Measurements from ENCODE around the gene PCBD2.
"Not testable (repeated sequence)": the region's sequence is repeated elsewhere in the genome, so short reads cannot be mapped to it uniquely, and the experiment has no call there.

PCBD2 gene

DNA sequence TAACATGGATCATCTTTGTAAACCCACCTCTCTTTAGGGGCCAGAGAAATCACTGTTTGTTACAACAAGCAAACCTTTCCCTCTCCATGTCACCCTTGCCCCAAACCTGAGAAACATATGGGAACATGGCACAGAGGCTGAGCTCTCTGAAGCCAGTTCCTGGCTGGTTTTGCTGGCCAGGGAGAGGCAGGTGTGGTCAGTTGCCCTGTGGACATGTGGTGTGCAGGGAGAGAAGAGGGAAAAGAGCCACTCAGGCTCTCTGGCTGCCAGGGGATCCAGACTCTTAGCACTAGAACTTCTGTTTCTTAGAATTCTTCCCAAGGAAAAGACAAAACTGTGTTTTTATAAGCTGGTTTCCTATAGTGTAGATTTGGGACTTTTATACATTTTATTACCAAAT lies 58.2 kb downstream of the PCBD2 start:
- no peak for DNase-seq (ENCODE audit: low read depth)

DNA sequence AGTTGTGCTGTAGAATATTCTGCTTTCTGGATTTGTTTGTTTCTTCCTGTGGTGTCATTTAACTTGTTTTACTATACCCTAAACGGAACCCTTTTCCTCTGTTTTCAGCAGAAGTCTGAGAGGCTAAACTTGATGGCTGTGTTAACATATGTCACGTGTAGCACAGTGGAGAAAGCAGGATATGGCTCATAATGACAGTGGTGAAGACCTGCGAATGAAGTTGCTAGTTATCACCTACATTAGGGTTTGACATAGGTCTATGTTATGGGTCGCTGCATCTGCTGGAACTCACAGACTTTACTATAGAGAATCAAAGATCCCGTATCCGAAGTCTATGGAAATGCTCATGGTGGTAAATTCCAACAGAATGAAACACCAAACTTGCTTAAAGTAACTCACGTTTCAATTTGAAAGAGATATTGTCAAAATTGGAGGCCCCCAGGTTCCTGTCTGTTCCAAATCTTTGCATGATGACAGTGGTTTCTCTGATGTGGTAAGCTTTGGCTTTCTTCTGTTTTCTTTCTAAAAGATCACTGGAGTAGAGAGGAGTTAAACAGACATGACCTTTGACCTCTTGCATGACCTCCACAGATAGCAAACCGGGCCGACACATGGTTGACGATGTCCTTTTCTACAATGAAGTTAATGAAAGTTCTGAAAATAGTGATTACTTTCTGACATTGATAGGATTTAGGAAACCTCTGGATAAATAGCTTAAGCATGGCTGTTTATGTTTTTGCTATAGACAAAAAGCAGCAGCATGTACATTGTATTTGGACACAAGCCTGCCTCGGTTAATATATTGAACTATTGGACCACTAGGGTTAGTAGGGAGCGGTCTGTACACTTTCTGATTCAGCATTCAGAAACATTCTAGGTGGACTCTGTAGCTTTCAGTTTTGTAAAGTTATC lies 59.7 kb downstream of the PCBD2 start:
- DNase-seq (ENCODE audit: low read depth) = no peak

DNA sequence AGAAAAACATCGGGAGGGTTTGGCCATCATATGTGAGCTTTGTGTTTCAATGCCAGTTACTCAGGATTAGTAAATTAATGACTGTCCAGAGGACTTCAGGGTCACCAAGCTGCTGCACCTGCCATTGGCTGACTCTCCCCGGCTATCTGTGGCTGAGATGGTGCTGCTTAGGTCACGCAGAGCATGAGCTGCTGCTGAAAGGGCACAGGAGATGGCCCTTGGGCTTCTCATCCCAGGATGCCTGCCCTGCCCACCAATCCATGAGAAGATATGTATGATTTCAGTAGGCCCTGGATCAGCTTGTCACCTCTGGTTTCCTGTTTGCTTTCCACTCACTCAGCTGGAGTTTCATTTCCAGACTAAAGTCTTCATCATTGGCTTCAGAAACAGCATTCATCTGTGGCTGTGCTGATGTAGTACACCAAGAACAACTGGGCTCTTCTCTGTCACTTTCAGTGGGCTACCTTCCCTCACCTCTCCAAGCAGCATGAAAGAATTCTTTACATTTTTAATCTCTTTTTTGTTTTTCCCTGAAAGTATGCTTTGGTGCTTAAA lies 60.4 kb downstream of the PCBD2 start:
- DNase-seq (ENCODE audit: low read depth) = no peak

DNA sequence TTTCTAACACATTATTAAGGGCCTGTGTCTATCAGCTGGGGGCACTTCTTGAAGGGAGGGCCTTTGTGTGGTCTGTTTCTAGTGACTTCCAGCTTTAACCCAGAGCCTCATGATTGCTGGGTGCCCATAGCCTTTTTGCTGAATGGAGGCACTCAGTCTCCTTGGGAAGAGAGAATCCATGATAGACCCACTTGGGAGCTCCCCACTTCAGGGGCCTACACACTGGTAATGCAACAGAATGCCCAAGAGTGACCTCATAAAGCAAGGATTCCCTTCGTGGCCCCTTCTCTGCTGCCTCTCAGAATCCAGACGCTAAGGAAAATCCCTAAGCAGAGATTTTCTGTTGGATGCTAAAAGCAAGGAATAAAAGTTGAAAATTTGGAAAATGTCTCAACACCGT lies 62.7 kb downstream of the PCBD2 start, which contains the start of gene CATSPER3:
Gene CATSPER3 (plus strand): TSS at position 301 of the 400 bp plus-strand sequence. CDS start 85 bp downstream, at position 386.
- DNase-seq (ENCODE audit: low read depth) = no peak

DNA sequence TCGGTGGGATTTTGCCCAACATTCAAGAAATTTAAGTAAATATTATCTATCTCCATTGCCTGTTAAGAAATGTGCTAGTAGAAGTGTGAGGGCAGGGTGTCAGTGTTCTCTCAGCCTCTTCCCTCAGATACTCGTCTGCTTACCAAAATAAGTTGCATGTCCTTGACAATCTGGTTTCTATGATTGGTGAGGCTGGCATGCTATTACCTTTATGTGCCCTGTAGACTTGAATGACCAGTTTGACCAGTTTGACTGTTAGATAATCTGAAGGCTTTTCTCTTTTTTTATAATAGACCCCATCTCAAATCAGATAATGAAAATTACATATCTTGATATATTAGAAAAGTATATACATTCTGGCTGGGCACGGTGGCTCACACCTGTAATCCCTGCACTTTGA lies 63.1 kb downstream of the PCBD2 start:
- DNase-seq (ENCODE audit: low read depth) = no peak

DNA sequence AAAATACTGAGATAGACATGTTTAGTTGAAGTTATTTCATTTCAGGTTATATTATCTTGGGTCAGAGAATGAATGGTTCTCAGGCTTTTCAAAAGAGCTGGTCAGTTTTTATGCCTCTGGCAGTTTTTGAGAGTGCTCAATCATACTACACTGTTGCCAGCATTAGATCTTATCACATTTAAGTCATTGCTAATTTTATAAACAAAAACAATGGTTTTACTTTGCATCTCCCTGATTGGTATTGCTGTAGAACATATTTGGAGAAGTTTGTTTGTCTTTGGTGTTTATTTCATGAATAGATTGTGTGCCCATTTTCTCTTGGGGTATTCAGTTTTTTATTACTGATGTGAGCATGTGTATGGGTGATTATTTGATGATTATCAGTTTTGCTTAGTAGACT lies 64.2 kb downstream of the PCBD2 start:
- no peak for DNase-seq (ENCODE audit: low read depth)

DNA sequence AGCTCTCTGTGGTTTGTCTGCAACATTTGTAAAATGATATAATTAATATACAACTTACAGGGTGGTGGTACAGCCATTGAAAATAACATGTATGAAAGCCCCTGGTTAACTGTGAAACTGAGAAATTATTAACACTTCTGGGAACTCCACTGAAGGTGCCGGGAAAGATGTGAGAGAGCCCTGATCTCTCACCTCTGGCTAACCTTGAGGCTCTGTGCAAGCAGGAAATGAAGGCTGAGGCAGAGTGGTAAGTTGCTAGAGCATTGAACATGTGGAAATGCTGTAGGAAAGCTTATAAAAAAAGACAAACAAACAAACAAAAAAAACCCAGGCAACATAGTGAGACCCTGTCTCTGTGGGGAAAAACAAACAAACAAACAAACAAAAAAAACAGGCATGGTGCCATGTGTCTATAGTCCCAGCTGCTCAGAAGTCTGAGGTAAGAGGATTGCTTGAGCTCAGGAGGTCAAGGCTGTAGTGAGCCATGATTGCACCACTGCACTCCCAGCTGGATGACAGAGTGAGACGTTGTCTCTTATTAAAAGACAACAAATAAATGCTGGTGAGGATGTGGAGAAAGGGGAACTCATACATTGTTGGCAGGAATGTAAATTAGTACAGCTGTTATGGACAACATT lies 70.3 kb downstream of the PCBD2 start:
- no peak for DNase-seq (ENCODE audit: low read depth)

DNA sequence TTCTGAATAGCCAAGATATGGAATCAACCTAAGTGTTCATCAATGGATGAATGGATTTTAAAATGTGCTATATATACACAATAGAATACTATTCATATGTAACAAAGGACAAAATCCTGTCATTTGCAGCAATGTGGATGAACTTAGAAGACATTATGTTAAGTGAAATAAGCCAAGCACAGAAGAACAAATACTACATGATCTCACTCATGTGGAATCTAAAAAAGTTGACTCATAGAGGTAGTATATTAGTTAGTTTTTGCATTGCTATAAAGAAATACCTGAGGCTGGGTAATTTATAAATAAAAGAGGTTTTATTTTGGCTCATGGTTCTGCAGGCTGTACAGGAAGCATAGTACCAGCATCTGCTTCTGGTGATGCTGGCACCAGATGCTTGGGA lies 70.9 kb downstream of the PCBD2 start:
- no peak for DNase-seq (ENCODE audit: low read depth)

DNA sequence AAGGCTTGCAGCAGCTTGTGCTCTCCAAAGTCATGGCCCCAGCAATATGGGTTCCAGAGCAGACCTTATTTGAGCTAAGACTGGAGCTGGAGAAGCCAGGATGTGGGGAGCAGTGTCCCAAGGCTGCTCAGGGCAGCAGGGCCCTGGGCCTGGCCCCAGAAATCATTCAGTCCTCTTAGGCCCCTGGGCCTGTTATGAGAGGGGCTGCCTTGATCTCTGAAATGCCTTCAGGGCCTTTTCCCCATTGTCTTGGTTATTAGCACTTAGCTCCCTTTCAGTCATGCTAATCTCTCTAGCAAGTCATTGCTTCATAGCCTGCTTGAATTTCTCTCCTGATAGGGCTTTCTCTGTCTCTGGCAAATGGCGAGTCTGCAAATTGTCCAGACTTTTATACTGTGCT lies 71.9 kb downstream of the PCBD2 start:
- no peak for DNase-seq (ENCODE audit: low read depth)

DNA sequence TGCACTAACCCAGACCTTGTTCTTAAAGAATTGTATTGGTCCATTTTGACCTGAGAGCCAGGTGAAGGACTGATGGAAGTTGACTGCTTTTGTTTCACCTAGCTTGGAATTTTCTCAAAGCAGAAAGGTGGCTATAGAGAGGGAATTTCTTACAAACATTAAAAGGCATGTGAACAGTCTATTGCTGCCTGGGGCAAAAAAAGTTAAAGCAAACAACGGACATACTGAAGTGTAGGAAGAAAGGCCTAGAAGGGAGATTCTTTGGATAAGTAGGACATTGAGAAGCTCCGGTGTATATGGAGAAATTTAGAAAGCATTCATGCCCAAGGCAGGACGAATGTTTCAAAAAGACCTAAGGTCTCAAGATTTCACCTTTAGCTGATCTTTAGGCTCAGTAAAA lies 74.5 kb downstream of the PCBD2 start:
- no peak for DNase-seq (ENCODE audit: low read depth)

DNA sequence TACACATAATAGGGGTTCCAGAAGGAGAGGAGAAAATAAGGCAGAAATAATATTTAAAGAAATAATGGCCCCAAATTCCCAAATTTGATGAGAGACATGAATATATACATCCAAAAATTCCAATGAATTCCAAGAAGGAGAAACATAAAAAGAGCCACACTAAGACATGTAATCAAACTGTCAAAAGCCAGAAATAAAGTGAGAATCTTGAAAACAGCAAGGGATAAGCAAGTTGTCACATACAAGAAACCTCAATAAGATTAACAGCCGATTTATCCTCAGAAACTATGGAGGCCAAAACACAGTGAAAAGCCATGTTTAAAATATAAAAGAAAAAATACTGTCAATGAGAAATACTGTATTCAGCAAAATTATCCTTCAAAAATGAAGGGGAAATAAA lies 77.3 kb downstream of the PCBD2 start:
- no peak for DNase-seq (ENCODE audit: low read depth)

DNA sequence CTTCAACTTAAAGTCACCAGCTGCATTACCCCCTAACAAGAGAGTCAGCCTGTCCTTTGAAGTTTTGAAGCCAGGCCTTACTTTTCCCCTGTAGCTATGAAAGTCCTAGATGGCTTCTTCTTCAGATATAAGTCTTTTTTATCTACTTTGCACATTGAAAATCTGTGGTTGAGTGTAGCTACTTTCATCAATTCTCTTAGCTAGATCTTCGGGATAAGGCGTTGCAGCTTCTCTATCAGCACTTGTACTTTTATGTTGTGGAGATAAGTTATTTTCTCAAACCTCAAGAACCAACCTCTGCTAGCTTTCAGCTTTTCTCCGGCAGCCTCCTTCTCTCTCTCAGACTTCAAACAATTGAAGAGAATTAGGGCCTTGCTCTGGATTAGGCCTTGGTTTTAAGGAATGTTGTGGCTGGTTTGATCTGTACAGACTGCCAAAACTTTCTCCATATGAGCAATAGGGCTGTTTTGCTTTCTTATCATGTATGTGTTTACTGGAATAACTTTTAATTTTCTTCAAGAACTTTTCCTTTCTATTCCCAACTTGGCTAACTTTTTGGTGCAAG lies 84.4 kb downstream of the PCBD2 start:
- no peak for DNase-seq (ENCODE audit: low read depth)

DNA sequence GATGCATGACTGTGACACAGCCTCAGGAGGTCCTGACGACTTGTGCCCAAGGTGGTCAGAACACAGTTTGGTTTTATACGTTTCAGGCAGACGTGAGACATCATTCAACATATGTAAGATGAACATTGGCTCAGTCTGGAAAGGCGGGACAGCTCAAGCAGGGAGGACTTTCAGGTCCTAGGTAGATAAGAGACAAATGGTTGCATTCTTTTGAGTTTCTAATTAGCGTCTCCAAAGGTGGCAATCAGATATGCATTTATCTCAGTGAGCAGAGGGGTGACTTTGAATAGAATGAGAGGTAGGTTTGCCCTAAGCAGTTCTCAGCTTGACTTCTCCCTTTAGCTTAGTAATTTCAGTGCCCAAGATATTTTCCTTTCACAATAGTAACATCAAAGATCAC lies 85.3 kb downstream of the PCBD2 start:
- not testable (repeated sequence) for DNase-seq (ENCODE audit: low read depth)

DNA sequence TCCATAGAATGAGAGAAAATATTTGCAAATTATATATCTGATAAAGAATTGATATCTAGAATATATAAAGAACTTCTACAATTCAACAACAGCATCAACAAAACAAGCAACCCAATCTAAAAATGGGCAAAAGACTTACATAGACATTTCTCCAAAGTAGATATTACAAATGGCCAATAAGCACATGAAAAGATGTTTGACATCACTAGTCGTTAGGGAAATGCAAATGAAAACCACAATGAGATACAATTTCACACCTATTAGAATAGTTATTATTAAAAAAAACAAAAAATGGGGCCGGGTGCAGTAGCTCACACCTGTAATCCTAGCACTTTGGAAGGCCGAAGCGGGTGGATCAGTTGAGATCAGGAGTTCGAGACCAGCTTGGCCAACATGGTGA lies 87.2 kb downstream of the PCBD2 start:
- DNase-seq (ENCODE audit: low read depth) = no peak

DNA sequence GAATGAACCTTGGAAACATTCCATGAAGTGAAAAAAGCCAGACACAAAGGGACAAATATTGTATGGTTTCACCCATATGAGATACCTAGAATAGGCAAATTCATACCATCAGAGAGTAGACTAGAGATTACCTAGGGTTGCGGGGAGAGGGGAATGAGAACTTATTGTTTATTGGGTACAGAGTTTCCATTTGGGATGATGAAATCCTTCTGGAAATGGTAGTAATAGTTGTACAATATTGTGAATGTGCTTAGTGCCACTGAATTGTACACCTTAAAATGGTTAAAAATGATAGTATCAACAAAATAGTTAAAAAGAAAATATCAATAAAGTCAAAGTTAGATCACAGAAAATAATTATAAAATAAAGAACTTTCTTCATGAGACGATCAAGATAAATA lies 88.2 kb downstream of the PCBD2 start:
- DNase-seq (ENCODE audit: low read depth) = no peak

DNA sequence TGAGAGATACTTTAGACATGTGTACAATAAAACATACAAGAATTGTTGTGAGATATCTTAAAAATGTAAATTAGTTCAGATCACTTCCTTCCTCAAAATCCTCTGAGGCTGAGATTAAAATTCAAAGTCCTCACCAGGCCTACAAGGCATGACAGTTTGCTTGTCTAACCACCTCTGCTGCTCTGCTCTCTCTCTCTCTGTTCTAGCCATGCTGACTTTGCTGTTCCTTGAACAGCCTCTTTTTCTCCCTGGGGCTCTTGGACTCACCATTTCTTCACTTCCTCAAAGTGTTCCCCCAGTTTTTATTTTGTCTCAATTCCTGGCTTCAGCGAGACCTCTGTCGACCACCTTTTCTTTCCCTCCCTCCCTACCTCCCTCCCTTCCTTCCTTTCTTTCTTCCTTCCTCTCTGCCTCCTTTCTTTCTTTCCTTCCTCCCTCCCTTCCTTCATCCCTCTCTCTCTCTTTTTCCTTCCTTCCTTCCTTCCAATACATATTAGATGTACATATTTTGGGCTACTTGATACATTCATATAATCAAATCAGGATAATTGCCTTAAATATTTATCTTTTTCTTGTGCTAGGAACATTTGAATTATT lies 89.7 kb downstream of the PCBD2 start:
- no peak for DNase-seq (ENCODE audit: low read depth)

DNA sequence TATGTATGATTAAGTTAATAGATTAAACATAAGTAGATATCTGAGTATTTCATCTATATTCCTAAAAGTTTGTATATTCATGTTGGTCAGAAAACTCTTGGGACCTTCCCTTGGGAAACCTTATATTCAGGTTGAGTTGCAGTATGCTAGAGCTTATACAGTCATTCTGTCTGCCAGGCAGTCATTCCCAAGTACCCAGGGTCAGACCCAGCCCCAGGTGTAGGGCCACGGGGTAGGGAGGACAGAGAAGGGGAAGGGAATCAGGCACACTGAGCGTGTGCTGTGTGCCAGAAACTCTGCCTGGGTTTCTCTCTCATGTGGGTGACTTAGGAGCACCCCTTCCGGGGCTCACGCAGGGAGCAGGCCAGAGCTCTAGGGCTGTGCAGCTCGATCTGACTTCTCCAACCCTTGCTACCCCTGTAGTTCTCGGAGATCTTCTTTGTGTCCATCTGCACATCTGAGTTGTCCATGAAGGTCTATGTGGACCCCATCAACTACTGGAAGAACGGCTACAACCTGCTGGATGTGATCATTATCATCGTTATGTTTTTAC lies 91.0 kb downstream of the PCBD2 start:
- DNase-seq (ENCODE audit: low read depth) = no peak

DNA sequence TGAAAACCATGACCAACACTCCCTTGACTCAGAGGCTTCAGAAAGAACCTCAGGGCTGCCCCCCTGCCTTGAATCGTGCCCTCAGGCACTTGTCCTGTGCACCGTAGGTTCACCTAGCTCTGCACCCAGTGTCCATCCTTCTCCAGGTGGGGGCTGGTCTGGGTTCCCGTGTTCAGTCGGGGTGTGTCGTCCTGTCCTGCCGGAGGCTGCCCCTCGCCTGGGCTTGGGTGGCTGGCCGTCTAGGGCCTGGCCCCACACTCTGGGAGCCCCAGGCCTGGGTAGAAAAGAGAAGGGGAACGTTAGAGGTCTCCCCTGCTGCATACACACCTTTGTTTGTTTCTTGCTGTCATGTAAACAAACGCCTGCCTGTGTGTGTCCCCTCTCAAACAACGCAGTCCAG lies 92.1 kb downstream of the PCBD2 start:
- DNase-seq (ENCODE audit: low read depth) = no peak

DNA sequence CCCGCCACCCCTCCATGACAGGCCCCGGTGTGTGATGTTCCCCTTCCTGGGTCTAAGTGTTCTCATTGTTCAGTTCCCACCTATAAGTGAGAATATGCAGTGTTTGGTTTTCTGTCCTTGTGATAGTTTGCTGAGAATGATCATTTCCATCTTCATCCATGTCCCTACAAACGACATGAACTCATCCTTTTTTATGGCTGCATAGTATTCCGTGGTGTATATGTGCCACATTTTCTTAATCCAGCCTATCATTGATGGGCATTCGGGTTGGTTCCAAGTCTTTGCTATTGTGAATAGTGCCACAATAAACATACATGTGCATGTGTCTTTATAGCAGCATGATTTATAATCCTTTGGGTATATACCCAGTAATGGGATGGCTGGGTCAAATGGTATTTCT lies 93.1 kb downstream of the PCBD2 start:
- not testable (repeated sequence) for DNase-seq (ENCODE audit: low read depth)

DNA sequence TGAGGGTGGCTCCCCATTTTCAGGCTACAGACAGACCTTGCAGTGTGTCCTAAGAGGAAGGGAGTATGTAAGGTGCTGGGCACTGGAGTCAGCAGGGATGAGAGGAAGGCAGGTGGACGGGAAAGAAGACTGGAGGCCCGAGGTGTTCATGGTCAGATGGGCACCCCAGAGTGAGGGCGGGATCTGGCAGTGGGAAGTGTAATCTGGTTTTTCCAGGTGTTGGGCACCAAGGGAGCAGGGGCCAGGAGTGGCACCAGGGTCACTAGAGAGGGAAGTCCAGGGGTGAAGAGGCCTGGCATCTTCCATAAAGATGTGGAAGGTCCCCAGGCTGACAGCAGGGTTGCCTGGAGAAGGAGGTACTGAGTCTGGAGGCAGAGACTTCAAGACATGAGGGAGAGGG lies 99.4 kb downstream of the PCBD2 start:
- DNase-seq (ENCODE audit: low read depth) = no peak

DNA sequence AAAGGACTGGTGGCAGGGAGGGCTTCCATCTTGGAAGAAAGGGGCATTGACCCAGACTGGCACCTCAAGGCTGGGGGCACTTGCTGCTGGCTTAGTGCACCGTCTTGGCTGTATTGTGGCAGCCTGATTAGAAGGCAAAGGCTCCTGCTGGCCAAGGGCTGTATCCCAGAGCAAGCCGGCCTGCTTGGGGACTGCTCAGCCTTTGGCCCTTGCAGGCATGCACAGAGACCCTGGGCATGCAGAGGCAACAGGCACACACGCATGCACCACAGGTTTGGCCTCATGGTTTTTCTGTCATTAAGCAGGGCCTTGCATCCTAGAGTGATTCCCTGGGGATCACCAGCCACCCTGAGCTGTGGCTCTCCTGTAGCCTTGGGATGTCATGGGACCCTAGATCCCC lies 100.1 kb downstream of the PCBD2 start:
- no peak for DNase-seq (ENCODE audit: low read depth)

DNA sequence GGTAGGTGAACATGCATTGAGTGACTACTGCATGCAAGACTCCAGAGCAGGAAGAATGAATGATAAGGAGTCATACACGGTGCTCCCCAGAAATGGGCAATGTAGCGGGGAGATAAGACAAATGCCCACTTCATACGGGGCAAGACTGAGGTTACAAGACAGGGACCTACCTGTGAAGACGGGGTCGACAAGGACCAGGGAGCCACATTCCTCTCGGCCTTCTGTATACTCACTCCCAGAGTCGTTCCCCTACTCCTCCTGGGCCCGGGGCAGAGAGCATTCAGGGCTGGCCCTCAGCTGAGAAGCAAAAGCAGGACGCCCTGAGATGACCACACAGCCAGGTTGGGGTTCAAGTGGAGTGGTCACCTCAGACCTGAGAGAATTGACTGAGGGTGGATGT lies 102.4 kb downstream of the PCBD2 start:
- no peak for DNase-seq (ENCODE audit: low read depth)
